ENCODE data around the gene ACYP2.
"Not testable (repeated sequence)": the region's sequence is repeated elsewhere in the genome, so short reads cannot be mapped to it uniquely, and the experiment has no call there.

Gene ACYP2

DNA sequence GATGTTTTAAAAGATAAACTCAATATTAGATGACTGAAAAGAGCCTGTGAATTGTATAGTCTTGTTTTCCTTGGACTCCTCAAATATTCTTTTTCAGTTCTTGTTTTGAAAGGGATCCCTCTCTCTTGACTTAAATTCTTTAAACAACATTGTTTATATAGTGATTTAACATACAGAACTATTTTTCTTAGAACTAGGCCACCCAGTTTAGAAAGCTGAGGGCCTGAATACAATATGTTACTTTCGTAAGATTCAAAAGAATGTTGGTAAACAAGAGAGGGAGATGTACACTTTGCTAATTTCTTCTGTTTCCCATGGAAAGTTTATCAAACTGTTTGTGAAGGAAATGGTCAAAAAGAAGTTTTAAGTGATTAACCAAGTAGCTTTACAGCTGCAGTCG lies 146.1 kb downstream of the ACYP2 start:
- Histone ChIP-seq H3K27me3 (ENCODE audit: control insufficient read depth, insufficient read depth, low read length) (no peaks in the 10 kb centered on the region), H3K36me3 (ENCODE audit: control insufficient read depth, insufficient read depth, low read length) (no peaks in the 10 kb centered on the region), H3K4me1 (ENCODE audit: control insufficient read depth, insufficient read depth, low read length) (no peaks in the 10 kb centered on the region), H3K9ac (ENCODE audit: low read depth, low read length) (no peak overlapping the region), H3K9me3 (ENCODE audit: control insufficient read depth, insufficient read depth, low read length) (no peaks in the 10 kb centered on the region), H3K4me3 (ENCODE audit: low read depth, low read length) (no peak overlapping the region)

DNA sequence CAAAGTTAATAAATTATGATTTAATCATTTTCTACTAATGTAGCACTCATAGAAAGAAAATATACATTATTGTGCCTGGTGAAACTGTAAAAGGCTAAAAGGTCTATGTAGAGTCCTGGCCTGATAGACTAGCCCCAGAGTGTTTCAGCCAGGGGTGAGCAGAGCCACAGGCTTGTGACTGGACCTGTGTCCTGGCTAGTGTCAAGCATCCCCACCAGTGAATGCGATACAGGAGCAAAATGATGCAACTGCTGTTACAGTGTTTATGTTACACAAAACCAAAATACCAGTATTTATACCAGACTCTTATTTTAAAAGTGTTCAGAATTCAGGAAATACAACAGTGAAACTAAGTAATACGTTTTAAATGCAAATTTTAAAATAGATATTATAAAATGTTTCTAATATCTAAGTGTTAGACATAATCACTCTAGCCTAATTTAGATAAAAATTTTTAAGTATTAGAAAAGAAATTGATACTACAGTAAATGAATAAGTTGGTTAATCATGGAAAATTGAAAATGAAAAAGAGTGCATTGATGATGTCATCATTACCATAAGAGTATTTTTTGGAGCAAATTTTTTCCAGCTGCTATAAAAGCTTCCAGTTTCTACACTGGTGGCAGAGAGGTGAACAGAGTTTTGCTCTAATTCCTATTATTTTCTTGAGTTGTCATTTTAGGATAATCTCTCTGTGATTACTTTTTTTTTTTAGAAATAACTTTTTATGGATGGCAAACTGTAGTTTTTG lies 146.8 kb downstream of the ACYP2 start:
- no peaks in the 10 kb centered on the region for H3K4me1 ChIP-seq (ENCODE audit: control insufficient read depth, insufficient read depth, low read length)
- no peak overlapping the region for H3K9ac ChIP-seq (ENCODE audit: low read depth, low read length)
- no peaks in the 10 kb centered on the region for H3K27me3 ChIP-seq (ENCODE audit: control insufficient read depth, insufficient read depth, low read length)
- H3K9me3 ChIP-seq (ENCODE audit: control insufficient read depth, insufficient read depth, low read length) = no peaks in the 10 kb centered on the region
- H3K4me3 ChIP-seq (ENCODE audit: low read depth, low read length) = no peak overlapping the region
- no peaks in the 10 kb centered on the region for H3K36me3 ChIP-seq (ENCODE audit: control insufficient read depth, insufficient read depth, low read length)

DNA sequence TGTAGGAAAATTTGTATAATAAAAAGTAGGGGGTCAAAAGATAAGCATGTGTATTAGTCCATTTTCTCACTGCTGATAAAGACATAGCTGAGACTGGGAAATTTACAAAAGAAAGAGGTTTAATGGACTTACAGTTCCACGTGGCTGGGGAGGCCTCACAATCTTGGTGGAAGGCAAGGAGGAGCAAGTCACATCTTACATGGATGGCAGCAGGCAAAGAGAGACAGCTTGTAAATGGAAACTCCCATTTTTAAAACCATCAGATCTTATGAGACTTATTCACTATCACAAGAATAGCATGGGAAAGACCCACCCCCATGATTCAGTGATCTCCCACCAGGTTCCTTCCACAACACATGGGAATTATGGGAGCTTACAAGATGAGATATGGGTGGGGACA lies 149.7 kb downstream of the ACYP2 start:
- H3K27me3 ChIP-seq (ENCODE audit: control insufficient read depth, insufficient read depth, low read length); H3K9me3 ChIP-seq (ENCODE audit: control insufficient read depth, insufficient read depth, low read length); H3K4me3 ChIP-seq (ENCODE audit: low read depth, low read length); H3K9ac ChIP-seq (ENCODE audit: low read depth, low read length); H3K4me1 ChIP-seq (ENCODE audit: control insufficient read depth, insufficient read depth, low read length); H3K36me3 ChIP-seq (ENCODE audit: control insufficient read depth, insufficient read depth, low read length): not testable (repeated sequence)

DNA sequence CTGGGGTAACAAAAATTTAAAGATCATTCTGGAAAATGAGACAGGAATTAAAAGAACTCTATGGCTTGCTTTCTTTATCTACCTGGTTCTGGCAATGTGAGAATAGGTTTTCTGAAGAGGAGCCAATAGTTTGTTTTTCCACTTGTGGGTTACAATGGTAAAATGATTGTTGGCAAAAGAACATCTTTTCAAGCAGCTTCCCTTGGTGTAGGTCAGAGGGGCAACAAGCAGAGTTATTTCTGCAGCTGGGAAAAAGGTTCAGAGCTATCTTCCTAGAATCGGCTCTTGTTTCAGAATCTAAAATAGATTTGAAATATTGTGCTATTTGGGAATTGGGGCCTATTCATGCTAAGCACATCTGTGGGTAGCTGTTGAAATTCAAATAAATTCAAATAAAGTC lies 152.2 kb downstream of the ACYP2 start:
- H3K27me3 ChIP-seq (ENCODE audit: control insufficient read depth, insufficient read depth, low read length) = no peaks in the 10 kb centered on the region
- no peaks in the 10 kb centered on the region for H3K9me3 ChIP-seq (ENCODE audit: control insufficient read depth, insufficient read depth, low read length)
- no peaks in the 10 kb centered on the region for H3K36me3 ChIP-seq (ENCODE audit: control insufficient read depth, insufficient read depth, low read length)
- H3K9ac ChIP-seq (ENCODE audit: low read depth, low read length) = no peak overlapping the region
- H3K4me1 ChIP-seq (ENCODE audit: control insufficient read depth, insufficient read depth, low read length) = no peaks in the 10 kb centered on the region
- no peak overlapping the region for H3K4me3 ChIP-seq (ENCODE audit: low read depth, low read length)

DNA sequence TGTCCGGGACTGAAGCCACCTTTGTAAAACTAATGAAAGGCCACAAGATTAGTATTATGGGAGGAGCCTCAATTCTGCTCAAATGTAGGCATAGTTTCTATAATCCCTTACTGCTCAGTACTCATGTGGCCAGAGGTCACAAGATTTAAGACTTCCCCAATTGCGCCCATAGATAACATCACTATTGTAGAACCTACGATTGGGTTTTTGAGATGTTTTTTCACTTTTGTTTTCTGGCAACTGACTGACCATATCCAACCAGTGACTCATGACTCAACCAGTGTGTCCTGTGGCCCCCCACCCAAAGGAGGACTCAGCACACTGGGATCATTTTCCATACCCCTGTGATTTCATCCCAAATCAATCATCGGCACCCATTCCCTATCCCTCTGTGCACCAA lies 155.8 kb downstream of the ACYP2 start:
- no peaks in the 10 kb centered on the region for H3K36me3 ChIP-seq (ENCODE audit: control insufficient read depth, insufficient read depth, low read length)
- H3K4me1 ChIP-seq (ENCODE audit: control insufficient read depth, insufficient read depth, low read length) = no peaks in the 10 kb centered on the region
- H3K9me3 ChIP-seq (ENCODE audit: control insufficient read depth, insufficient read depth, low read length) = no peaks in the 10 kb centered on the region
- H3K4me3 ChIP-seq (ENCODE audit: low read depth, low read length) = no peak overlapping the region
- no peak overlapping the region for H3K9ac ChIP-seq (ENCODE audit: low read depth, low read length)
- no peaks in the 10 kb centered on the region for H3K27me3 ChIP-seq (ENCODE audit: control insufficient read depth, insufficient read depth, low read length)

DNA sequence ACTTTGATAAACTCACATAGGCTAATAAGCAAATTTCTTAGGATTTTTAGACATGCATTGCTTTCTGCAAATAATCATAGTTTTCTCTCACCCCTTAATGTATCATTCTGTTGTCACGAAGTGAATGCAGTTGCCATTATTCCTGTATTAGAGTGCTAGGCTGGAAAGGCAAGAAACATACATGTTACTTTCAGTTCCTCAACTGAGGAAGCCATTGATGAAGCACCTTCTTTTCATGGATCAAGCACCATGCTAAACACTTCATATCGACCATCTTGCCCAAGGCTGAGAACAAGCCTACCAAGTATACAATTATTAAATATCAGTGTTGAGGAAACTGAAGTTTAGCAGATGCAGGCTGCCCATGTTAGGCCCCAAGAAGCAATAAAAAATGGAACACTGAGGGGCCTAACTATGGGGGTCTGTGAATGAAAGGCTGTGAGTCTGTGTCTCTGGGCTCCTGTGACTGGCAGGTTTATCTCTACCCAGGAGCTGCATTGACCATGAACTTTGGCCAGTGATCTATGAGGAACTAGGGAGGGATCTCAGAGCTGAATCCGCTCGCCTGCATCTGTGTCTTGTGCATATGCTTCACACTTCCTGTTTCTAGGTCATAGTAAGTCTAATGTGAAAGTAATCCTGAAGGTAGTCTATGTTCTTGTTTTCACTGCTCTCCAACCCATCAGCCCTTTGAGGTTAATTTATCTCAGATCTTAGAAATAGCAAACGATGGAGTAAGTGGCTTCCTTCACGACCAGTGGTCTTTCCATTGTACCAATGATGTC lies 156.6 kb downstream of the ACYP2 start:
- H3K9me3 ChIP-seq (ENCODE audit: control insufficient read depth, insufficient read depth, low read length) = no peaks in the 10 kb centered on the region
- H3K4me1 ChIP-seq (ENCODE audit: control insufficient read depth, insufficient read depth, low read length) = no peaks in the 10 kb centered on the region
- no peaks in the 10 kb centered on the region for H3K27me3 ChIP-seq (ENCODE audit: control insufficient read depth, insufficient read depth, low read length)
- no peaks in the 10 kb centered on the region for H3K36me3 ChIP-seq (ENCODE audit: control insufficient read depth, insufficient read depth, low read length)
- H3K4me3 ChIP-seq (ENCODE audit: low read depth, low read length) = no peak overlapping the region
- H3K9ac ChIP-seq (ENCODE audit: low read depth, low read length) = no peak overlapping the region

DNA sequence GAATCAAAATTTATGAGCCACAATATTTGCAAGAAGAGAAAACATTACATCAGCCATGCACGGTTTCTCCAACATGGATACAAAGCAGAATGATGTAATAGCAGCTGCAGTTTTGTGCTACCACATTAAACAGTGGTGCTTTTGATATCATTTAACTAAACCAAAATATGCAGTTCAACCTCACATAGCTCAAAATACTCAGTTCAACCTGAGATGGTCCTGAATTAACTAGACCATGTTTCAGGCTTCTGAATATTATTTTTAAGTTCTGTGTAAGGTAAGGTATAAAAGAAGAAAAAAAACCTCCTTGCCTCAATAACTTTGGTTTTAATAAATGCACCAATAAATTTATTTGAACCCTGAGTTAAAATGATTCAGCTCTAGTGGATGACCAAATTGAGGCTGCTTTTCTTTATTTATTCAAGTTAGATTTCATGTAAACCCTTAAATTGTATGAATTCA lies 159.4 kb downstream of the ACYP2 start:
- no peak overlapping the region for H3K9ac ChIP-seq (ENCODE audit: low read depth, low read length)
- no peak overlapping the region for H3K4me3 ChIP-seq (ENCODE audit: low read depth, low read length)
- no peaks in the 10 kb centered on the region for H3K36me3 ChIP-seq (ENCODE audit: control insufficient read depth, insufficient read depth, low read length)

DNA sequence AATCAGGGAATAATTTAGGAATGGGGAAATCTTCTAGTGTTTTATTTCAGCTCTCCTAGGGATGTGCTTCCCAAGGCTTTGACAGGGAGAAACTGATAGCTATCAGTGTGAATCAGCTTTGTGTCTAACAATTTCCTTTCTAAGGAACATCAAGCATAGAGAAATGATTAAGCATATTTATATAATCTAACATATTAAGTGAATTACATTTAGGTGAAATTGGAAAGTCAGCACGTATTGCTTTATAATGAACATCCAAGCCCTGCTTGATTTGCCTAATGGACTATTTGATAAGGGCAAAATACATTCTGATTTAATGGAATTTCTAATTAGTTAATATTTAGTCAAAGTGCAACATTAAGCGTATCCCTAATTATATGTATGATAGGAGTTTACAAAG lies 160.1 kb downstream of the ACYP2 start:
- H3K27me3 ChIP-seq (ENCODE audit: control insufficient read depth, insufficient read depth, low read length) = no peaks in the 10 kb centered on the region
- no peak overlapping the region for H3K9ac ChIP-seq (ENCODE audit: low read depth, low read length)
- no peaks in the 10 kb centered on the region for H3K36me3 ChIP-seq (ENCODE audit: control insufficient read depth, insufficient read depth, low read length)
- H3K4me1 ChIP-seq (ENCODE audit: control insufficient read depth, insufficient read depth, low read length) = no peaks in the 10 kb centered on the region
- no peak overlapping the region for H3K4me3 ChIP-seq (ENCODE audit: low read depth, low read length)
- H3K9me3 ChIP-seq (ENCODE audit: control insufficient read depth, insufficient read depth, low read length) = no peaks in the 10 kb centered on the region

More for the DNA sequence above, 159.4 kb downstream of the ACYP2 start:
- no peaks in the 10 kb centered on the region for H3K9me3 ChIP-seq (ENCODE audit: control insufficient read depth, insufficient read depth, low read length)
- no peaks in the 10 kb centered on the region for H3K4me1 ChIP-seq (ENCODE audit: control insufficient read depth, insufficient read depth, low read length)
- H3K27me3 ChIP-seq (ENCODE audit: control insufficient read depth, insufficient read depth, low read length) = no peaks in the 10 kb centered on the region

DNA sequence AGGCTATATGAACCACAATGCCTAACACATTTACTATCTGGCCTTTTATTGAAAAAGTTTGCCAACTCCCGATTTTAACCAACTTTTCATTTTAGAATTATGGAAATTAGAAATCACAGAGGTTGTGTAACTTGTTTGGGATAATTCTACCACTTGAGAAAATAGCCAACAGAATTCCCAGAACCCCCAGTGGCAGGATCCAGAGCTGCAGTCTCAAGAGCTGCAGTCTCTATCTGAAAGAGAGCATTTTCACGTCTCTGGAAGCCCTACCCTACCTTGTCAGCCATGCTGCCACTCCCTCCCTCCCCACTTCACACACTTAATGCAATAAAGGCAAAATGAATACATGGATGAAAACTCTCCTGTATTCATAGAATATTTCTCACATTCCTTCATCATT lies 164.0 kb downstream of the ACYP2 start:
- H3K9me3 ChIP-seq (ENCODE audit: control insufficient read depth, insufficient read depth, low read length) = no peaks in the 10 kb centered on the region
- H3K36me3 ChIP-seq (ENCODE audit: control insufficient read depth, insufficient read depth, low read length) = no peaks in the 10 kb centered on the region
- H3K4me3 ChIP-seq (ENCODE audit: low read depth, low read length) = no peak overlapping the region
- no peaks in the 10 kb centered on the region for H3K27me3 ChIP-seq (ENCODE audit: control insufficient read depth, insufficient read depth, low read length)
- H3K4me1 ChIP-seq (ENCODE audit: control insufficient read depth, insufficient read depth, low read length) = no peaks in the 10 kb centered on the region
- H3K9ac ChIP-seq (ENCODE audit: low read depth, low read length) = no peak overlapping the region

DNA sequence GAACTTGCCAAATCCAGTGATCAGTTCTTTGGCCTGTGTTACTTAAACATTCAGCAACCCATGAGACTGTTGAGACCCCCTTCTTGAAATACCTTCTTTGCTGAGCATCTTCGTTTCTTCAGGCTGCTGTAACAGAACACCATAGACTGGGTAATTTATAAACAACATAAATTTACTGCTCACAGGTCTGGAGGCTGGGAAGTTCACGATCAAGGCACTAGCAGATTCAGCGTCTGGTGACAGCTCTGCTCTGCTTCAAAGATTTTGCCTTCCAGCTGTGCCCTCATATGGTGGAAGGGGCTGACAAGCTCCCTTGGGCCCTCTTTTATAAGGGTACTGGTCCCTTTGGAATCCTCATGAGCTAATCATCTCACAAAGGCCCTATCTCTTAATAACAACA lies 169.4 kb downstream of the ACYP2 start:
- Histone ChIP-seq H3K36me3 (ENCODE audit: control insufficient read depth, insufficient read depth, low read length) (no peaks in the 10 kb centered on the region), H3K27me3 (ENCODE audit: control insufficient read depth, insufficient read depth, low read length) (peaks cover 31% of the 10 kb centered on the region), H3K9ac (ENCODE audit: low read depth, low read length) (no peak overlapping the region), H3K4me3 (ENCODE audit: low read depth, low read length) (no peak overlapping the region), H3K4me1 (ENCODE audit: control insufficient read depth, insufficient read depth, low read length) (peaks cover 2% of the 10 kb centered on the region), H3K9me3 (ENCODE audit: control insufficient read depth, insufficient read depth, low read length) (no peaks in the 10 kb centered on the region)

DNA sequence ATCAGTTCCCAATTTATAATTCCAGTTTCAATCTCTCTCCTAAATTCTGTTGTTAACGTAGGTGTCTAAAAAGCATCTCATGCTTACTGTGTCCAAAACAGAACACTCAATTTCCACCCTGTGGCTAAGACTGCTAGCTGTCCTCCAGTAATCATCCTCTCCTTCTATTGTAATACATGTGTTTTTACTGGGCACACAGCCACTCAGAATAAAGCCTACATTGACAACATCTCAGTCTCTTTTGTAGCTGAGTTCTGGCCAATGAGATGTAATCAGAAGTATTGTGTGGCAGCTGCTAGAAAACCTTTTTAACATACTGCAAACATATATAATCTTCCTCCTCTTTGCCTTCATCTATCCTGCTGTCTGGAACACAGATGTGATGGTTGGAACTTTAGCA lies 170.0 kb downstream of the ACYP2 start:
- Histone ChIP-seq H3K9ac (ENCODE audit: low read depth, low read length) (no peak overlapping the region), H3K9me3 (ENCODE audit: control insufficient read depth, insufficient read depth, low read length) (no peaks in the 10 kb centered on the region), H3K36me3 (ENCODE audit: control insufficient read depth, insufficient read depth, low read length) (no peaks in the 10 kb centered on the region), H3K4me3 (ENCODE audit: low read depth, low read length) (no peak overlapping the region), H3K4me1 (ENCODE audit: control insufficient read depth, insufficient read depth, low read length) (peaks cover 2% of the 10 kb centered on the region), H3K27me3 (ENCODE audit: control insufficient read depth, insufficient read depth, low read length) (peaks cover 38% of the 10 kb centered on the region)

DNA sequence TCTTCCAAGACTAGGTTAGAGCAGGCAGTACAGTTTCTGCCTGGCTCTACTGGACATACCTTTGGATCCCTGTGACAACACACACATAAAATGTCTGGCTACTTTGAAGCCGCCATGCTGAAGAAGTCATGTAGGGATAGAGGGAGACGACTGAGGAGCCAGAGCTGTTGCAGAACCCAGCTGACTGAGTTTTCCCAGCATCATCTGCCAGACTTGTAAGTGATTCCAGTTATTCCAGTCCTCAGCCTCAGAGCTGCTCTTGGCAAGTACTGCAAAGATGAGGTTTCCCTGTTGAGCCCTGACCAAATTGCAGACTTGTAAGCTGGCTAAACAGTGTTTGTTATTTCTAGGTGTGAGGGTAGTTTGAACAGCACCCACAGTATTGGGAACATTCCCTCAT lies 172.1 kb downstream of the ACYP2 start:
- Histone ChIP-seq H3K4me3 (ENCODE audit: low read depth, low read length) (no peak overlapping the region), H3K4me1 (ENCODE audit: control insufficient read depth, insufficient read depth, low read length) (peaks cover 9% of the 10 kb centered on the region), H3K27me3 (ENCODE audit: control insufficient read depth, insufficient read depth, low read length) (peaks cover 58% of the 10 kb centered on the region)

More for the DNA sequence above, 172.1 kb downstream of the ACYP2 start:
- H3K9me3 ChIP-seq (ENCODE audit: control insufficient read depth, insufficient read depth, low read length) = no peaks in the 10 kb centered on the region
- no peaks in the 10 kb centered on the region for H3K36me3 ChIP-seq (ENCODE audit: control insufficient read depth, insufficient read depth, low read length)
- no peak overlapping the region for H3K9ac ChIP-seq (ENCODE audit: low read depth, low read length)
